Measurements from ENCODE around the gene ZNF384. TPM values are rescaled to one million over a fixed set of nuclear protein-coding genes. Genes with fewer than 3 reads are reported as not detected.

The ZNF384 gene
- total and polyA plus RNA-seq, 2 of the 8 experiments (the other 6 are each of a cell fraction or from before 2014, with no cell fraction given) = 59.0 to 59.6 TPM

DNA sequence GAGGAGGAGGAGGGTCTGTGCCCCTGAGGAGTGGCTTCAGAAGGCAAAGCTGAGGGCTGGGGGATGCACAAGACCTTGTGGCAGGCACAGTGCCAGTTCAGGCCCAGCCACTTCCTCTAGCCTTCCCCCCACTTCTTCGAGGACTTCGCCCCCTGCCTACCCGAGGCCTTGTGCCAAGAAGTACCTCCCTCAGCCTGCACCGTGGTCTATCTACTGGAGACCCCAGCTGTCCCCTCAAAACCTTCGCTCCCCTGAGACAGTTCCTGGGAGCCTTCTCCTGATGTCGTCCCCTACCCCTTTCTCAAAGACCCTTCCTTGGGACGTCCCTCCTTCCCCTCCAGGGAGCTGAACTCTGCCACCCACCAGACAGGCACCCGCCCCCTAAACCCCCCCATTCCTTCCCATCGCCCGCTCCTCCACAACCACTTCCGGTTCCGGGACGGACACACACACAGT lies 604 bp downstream of the ZNF384 start:
- H2AFZ ChIP-seq (ENCODE audit: low read length) = no peak overlapping the region

More for the DNA sequence above, 604 bp downstream of the ZNF384 start:
- Histone ChIP-seq H3K36me3 (ENCODE audit: control insufficient read depth in 2 of 4, insufficient read depth in 4 of 4, low read length in 3 of 4) (no peaks in the 10 kb centered on the region), H4K20me1 (replicated peaks in 1 of 2; ENCODE audit: control insufficient read depth in 1 of 2, insufficient read depth in 2 of 2, low read length in 2 of 2) (peaks cover 0 to 3% of the 10 kb centered on the region in 2 experiments), H2AK5ac (ENCODE audit: low read depth, low read length) (peak overlapping the region; percentile 68; the same call in 1 of the 2 replicates), H2BK15ac (ENCODE audit: low read length) (peak overlapping the region; percentile 73; the same call in 1 of the 2 replicates), H3K4me1 (replicated peaks in 1 of 4; ENCODE audit: control insufficient read depth in 3 of 4, insufficient read depth in 4 of 4, low read length in 3 of 4) (peaks cover 0 to 9% (median 7%) of the 10 kb centered on the region in 4 experiments; a peak in 6 of 7 replicates), H4K5ac (ENCODE audit: insufficient read length, low read depth, low read length) (peak overlapping the region; percentile 16), H2BK120ac (replicated peaks; ENCODE audit: low read depth, low read length) (no peak overlapping the region), H2BK5ac (ENCODE audit: low read depth, low read length) (peak overlapping the region; percentile 94; the same call in 1 of the 2 replicates), H4K8ac (ENCODE audit: extremely low read depth, insufficient read depth, low read length) (0 out of 2 replicates have a peak overlapping the region, but pooled peaks have one; percentile 35), H3K9me3 (ENCODE audit: insufficient read depth in 2 of 2, low read depth in 1 of 2, low read length in 1 of 2) (no peaks in the 10 kb centered on the region), H4K91ac (replicated peaks; ENCODE audit: insufficient read length, low read length) (peak overlapping the region; percentile 54), H3K23ac (ENCODE audit: insufficient read length) (no peak overlapping the region), H3K18ac (ENCODE audit: extremely low read depth, low read length) (peak overlapping the region; percentile 97; the same call in 1 of the 2 replicates), H3K79me2 (ENCODE audit: control insufficient read depth in 1 of 2, insufficient read depth in 2 of 2, low read length in 2 of 2) (peaks cover 18 to 51% of the 10 kb centered on the region in 2 experiments), H3K23me2 (ENCODE audit: low read depth, low read length) (peaks cover 11% of the 10 kb centered on the region), H2BK12ac (ENCODE audit: low read depth, low read length) (peak overlapping the region; percentile 69; the same call in 1 of the 2 replicates), H3K14ac (ENCODE audit: insufficient read length) (no peak overlapping the region), H3K79me1 (ENCODE audit: low read depth, low read length) (peaks cover 16% of the 10 kb centered on the region), H3K4ac (replicated peaks; ENCODE audit: insufficient read length, low read depth, low read length) (peak overlapping the region; percentile 23), H3K56ac (replicated peaks; ENCODE audit: insufficient read length, low read depth, low read length) (peak overlapping the region; percentile 92), H2BK20ac (ENCODE audit: low read length) (no peak overlapping the region), H3K27me3 (replicated peaks in 1 of 4; ENCODE audit: control insufficient read depth in 3 of 4, extremely low read depth in 1 of 4, insufficient read depth in 3 of 4, low read length in 3 of 4) (no peaks in the 10 kb centered on the region), H3K4me3 (ENCODE audit: extremely low read depth in 1 of 4, insufficient read depth in 2 of 4, low read depth in 3 of 4, low read length in 4 of 4) (peak overlapping the region; percentile 78 to 96 (median 88)), H3K9ac (replicated peaks in 1 of 4; ENCODE audit: extremely low read depth in 1 of 4, low read depth in 3 of 4, low read length in 3 of 4) (peak overlapping the region; percentile 59 to 93 (median 85)), H3K4me2 (ENCODE audit: insufficient read depth in 1 of 2, low read depth in 2 of 2, low read length in 2 of 2) (peak overlapping the region; percentile 98 to 99), H3K27ac (ENCODE audit: low read depth, low read length) (peak overlapping the region; percentile 90)
- POLR2A ChIA-PET (ENCODE audit: partially characterized antibody) = interaction anchor here (0.8 to 6.5 kb wide), 31 partner anchors 8 to 205 kb away, joined by 3 to 72 read pairs (median 6); partner anchors contain the start of genes COPS7A, GAPDH, ING4 and MRPL51
- CTCF ChIA-PET (ENCODE audit: partially characterized antibody) = interaction anchor here (0.7 to 7.7 kb wide), 13 partner anchors 10 to 147 kb away, joined by 3 to 55 read pairs (median 5); partner anchors contain the start of genes ACRBP, COPS7A, MLF2 and NOP2
- no peak for FAIRE-seq
- DNase-seq (ENCODE audit: low read depth in 1 of 2, low spot score in 2 of 2) = peak in 1 of 2 experiments; percentile 56
- WGBS, 2 experiments (ENCODE audit: extremely low coverage in 1 of 2, insufficient coverage in 1 of 2, insufficient read length in 1 of 2, insufficient replicate concordance in 2 of 2, low coverage in 1 of 2, low lambda C conversion rate in 2 of 2, missing lambda C conversion rate in 1 of 2) = 1% methylated on average over 10 of the region's 13 CpGs; no CpG with 5 or more reads in 1 of the 2 experiments
- peak; percentile 51 for TF ChIP-seq KDM4A (IDR thresholded peaks at IDR 0.05; ENCODE audit: low read depth, low read length, severe bottlenecking)
- TF ChIP-seq SIN3A (conservative IDR thresholded peaks at IDR 0.05 in 1 of 2, IDR thresholded peaks at IDR 0.05 in 1 of 2; ENCODE audit: low read depth in 1 of 2, low read length in 2 of 2) = 0 out of 4 replicates have a peak, but pooled peaks of 1 of the 2 experiments have one; percentile 11
- 0 out of 2 replicates have a peak, but pooled peaks have one; percentile 69 for TF ChIP-seq CREB1 (IDR thresholded peaks at IDR 0.05)
- TF ChIP-seq HDAC2 (IDR thresholded peaks at IDR 0.05; ENCODE audit: borderline replicate concordance in 1 of 2, low read depth in 2 of 2, low read length in 2 of 2) = 0 out of 4 replicates have a peak, but pooled peaks of 1 of the 2 experiments have one; percentile 39
- TF ChIP-seq GABPA (IDR thresholded peaks at IDR 0.05; ENCODE audit: borderline replicate concordance, insufficient read depth, low read length) = peak; percentile 66; the same call in 1 of the 2 replicates
- TF ChIP-seq KDM1A (IDR thresholded peaks at IDR 0.05; ENCODE audit: borderline replicate concordance, low read length) = no peak
- no peak for TF ChIP-seq SP1 (IDR thresholded peaks at IDR 0.05; ENCODE audit: low read depth, low read length)
- TF ChIP-seq YY1 (IDR thresholded peaks at IDR 0.05; ENCODE audit: low read depth, low read length) = 0 out of 2 replicates have a peak, but pooled peaks have one; percentile 23
- no peak for TF ChIP-seq ASH2L (IDR thresholded peaks at IDR 0.05; ENCODE audit: low read length)

All from H1 (cell line).